Thyroid gland (tissue), 4 donors: Measurements from ENCODE around the gene CLASP1.

ENCODE experiments used
- POLR2A ChIP-seq, 2 donors: fragments of 450-650 bp; IDR thresholded peaks; one replicate each; pipeline ENCODE4 v1.6.1; 2017; ENCODE audit warnings: antibody characterized with exemption in 2 of 2, mild to moderate bottlenecking in 2 of 2, moderate library complexity in 1 of 2
- TF ChIP-seq, protein P1 (sequence below), 6 experiments: fragments of 200-600 bp in 3 of 6; fragments of 450-650 bp in 3 of 6; sonication (generic) in 3 of 6; IDR thresholded peaks; one replicate each; pipeline ENCODE4 v1.5.1; 2016 to 2019; ENCODE audit warnings: antibody characterized with exemption in 6 of 6, mild to moderate bottlenecking in 2 of 6, inconsistent platforms in 1 of 6, moderate library complexity in 1 of 6

DNA sequence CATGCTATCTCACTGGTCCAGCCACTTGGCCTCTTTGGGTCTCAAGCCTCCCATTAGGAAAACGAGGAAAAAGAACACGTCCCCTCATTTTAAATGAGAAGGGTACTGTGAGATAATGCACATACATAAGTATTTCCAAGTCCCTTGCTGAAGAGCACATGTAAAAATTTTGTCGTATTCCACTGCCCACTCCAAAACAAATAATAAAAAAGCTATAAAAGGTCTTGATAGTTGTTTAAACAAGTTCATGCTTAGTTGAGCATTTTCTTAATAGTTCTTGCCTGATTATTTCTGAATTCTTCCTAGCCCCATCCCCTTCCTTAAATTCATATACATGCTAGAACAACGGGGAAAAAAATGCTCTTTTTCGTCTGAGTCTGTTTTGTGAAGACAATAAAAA is 228.8 kb downstream of the CLASP1 start:
- TF ChIP-seq POLR2A (IDR thresholded peaks at IDR 0.05): no peak
- TF ChIP-seq, protein P1, sequence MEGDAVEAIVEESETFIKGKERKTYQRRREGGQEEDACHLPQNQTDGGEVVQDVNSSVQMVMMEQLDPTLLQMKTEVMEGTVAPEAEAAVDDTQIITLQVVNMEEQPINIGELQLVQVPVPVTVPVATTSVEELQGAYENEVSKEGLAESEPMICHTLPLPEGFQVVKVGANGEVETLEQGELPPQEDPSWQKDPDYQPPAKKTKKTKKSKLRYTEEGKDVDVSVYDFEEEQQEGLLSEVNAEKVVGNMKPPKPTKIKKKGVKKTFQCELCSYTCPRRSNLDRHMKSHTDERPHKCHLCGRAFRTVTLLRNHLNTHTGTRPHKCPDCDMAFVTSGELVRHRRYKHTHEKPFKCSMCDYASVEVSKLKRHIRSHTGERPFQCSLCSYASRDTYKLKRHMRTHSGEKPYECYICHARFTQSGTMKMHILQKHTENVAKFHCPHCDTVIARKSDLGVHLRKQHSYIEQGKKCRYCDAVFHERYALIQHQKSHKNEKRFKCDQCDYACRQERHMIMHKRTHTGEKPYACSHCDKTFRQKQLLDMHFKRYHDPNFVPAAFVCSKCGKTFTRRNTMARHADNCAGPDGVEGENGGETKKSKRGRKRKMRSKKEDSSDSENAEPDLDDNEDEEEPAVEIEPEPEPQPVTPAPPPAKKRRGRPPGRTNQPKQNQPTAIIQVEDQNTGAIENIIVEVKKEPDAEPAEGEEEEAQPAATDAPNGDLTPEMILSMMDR (IDR thresholded peaks at IDR 0.05): no peak
